ENCODE results near the gene CACHD1.
A peak's percentile ranks its signal among the peaks of the same experiment; 100 is the strongest.
"Not testable (repeated sequence)": the region's sequence is repeated elsewhere in the genome, so short reads cannot be mapped to it uniquely, and the experiment has no call there.

The CACHD1 gene

GRCh38 chr1:64497088-64497883 lies 27.4 kb downstream of the CACHD1 start:
- no peak for DNase-seq (ENCODE audit: low spot score)

GRCh38 chr1:64498325-64498724 lies 28.4 kb downstream of the CACHD1 start:
- DNase-seq (ENCODE audit: low spot score), result no peak

GRCh38 chr1:64499011-64499410 lies 29.1 kb downstream of the CACHD1 start:
- DNase-seq (ENCODE audit: low spot score), result no peak

- no peak for DNase-seq (ENCODE audit: low spot score)
Measured at GRCh38 chr1:64499966-64500365, 30.0 kb downstream of the CACHD1 start.

GRCh38 chr1:64502083-64502482 lies 32.2 kb downstream of the CACHD1 start:
- DNase-seq (ENCODE audit: low spot score), result no peak

- DNase-seq (ENCODE audit: low spot score), result no peak
Measured at GRCh38 chr1:64502931-64503330, 33.0 kb downstream of the CACHD1 start.

GRCh38 chr1:64505232-64505943 lies 35.5 kb downstream of the CACHD1 start:
- peak; percentile 12 for DNase-seq (ENCODE audit: low spot score)

GRCh38 chr1:64505944-64506655 lies 36.2 kb downstream of the CACHD1 start:
- DNase-seq (ENCODE audit: low spot score), result no peak

GRCh38 chr1:64508629-64509028 lies 38.7 kb downstream of the CACHD1 start:
- no peak for DNase-seq (ENCODE audit: low spot score)

GRCh38 chr1:64511044-64511443 lies 41.1 kb downstream of the CACHD1 start:
- DNase-seq (ENCODE audit: low spot score), result no peak

GRCh38 chr1:64512206-64512605 lies 42.3 kb downstream of the CACHD1 start:
- DNase-seq (ENCODE audit: low spot score), result not testable (repeated sequence)

- no peak for DNase-seq (ENCODE audit: low spot score)
Measured at GRCh38 chr1:64513545-64513944, 43.6 kb downstream of the CACHD1 start.

GRCh38 chr1:64514197-64514765 lies 44.4 kb downstream of the CACHD1 start:
- no peak for DNase-seq (ENCODE audit: low spot score)

- DNase-seq (ENCODE audit: low spot score), result no peak
Measured at GRCh38 chr1:64515427-64515826, 45.5 kb downstream of the CACHD1 start.

- no peak for DNase-seq (ENCODE audit: low spot score)
Measured at GRCh38 chr1:64516301-64516700, 46.4 kb downstream of the CACHD1 start.

GRCh38 chr1:64516803-64517568 lies 47.1 kb downstream of the CACHD1 start:
- DNase-seq (ENCODE audit: low spot score), result no peak

GRCh38 chr1:64517640-64518039 lies 47.7 kb downstream of the CACHD1 start:
- DNase-seq (ENCODE audit: low spot score), result no peak

- DNase-seq (ENCODE audit: low spot score), result no peak
Measured at GRCh38 chr1:64518692-64519481, 49.0 kb downstream of the CACHD1 start.

- DNase-seq (ENCODE audit: low spot score), result no peak
Measured at GRCh38 chr1:64519901-64520300, 50.0 kb downstream of the CACHD1 start.

GRCh38 chr1:64522740-64523139 lies 52.8 kb downstream of the CACHD1 start:
- DNase-seq (ENCODE audit: low spot score), result no peak
